Endothelial cell of umbilical vein (primary cell): Measurements from ENCODE around the gene DSE. TPM values are rescaled to one million over a fixed set of nuclear protein-coding genes. Genes with fewer than 3 reads are reported as not detected.

ENCODE experiments used
- BruUV-seq: library from RNA; stranded (reverse); fragments of 400-500 nt; replicated peaks from 2 replicates; lab custom pipeline; 2021; lab: Mats Ljungman, UMichigan
- CTCF ChIA-PET: fragments of 300-600, 350-600 bp; sonication (Branson Sonifier 250); formaldehyde crosslinking; loops from one replicate; lab custom pipeline; 2021; ENCODE audit warnings: antibody characterized with exemption, inconsistent platforms; lab: Charles Lee
- POLR2A ChIA-PET: fragments of 300-600, 350-600 bp; sonication (Branson Sonifier 250); formaldehyde crosslinking; loops from one replicate; lab custom pipeline; 2021; ENCODE audit warnings: antibody characterized with exemption, inconsistent platforms; lab: Charles Lee
- DNase-seq: peaks from one replicate; pipeline ENCODE4 v3.0.0-alpha.2; 2011; ENCODE audit warnings: low read depth, low spot score
- FAIRE-seq: peaks from 2 replicates; lab custom pipeline; 2011; peaks lifted over from hg19 to GRCh38; lab: Jason Lieb, UNC
- H2AFZ ChIP-seq: 2 replicates; pipeline ENCODE4 v1.6.0; 2012; ENCODE audit warnings: low read depth, low read length, control low read depth, inconsistent platforms
- H3K27ac ChIP-seq: 2 replicates; pipeline ENCODE4 v1.5.1; 2011; ENCODE audit warnings: low read depth, mild to moderate bottlenecking, control low read depth, low read length, moderate library complexity; ENCODE audit not compliant: insufficient read depth
- H3K27me3 ChIP-seq, 2 experiments: 2 replicates each; pipeline versions ENCODE4 v1.6.0 to v1.6.1; 2011; ENCODE audit warnings: low read length in 2 of 2, mixed read lengths in 1 of 2; ENCODE audit not compliant: control insufficient read depth in 2 of 2, insufficient read depth in 2 of 2
- H3K36me3 ChIP-seq, 2 experiments: 2 replicates in 1 of 2; 3 replicates in 1 of 2; pipeline ENCODE4 v1.5.1; 2011; ENCODE audit warnings: low read length in 2 of 2, mild to moderate bottlenecking in 1 of 2, moderate library complexity in 1 of 2; ENCODE audit not compliant: control insufficient read depth in 2 of 2, insufficient read depth in 2 of 2; ENCODE audit errors: extremely low read depth in 1 of 2
- H3K4me1 ChIP-seq: 3 replicates; pipeline ENCODE4 v1.5.1; 2011; ENCODE audit warnings: mild to moderate bottlenecking, low read length; ENCODE audit not compliant: control insufficient read depth, insufficient read depth; ENCODE audit errors: extremely low read depth
- H3K4me2 ChIP-seq: 2 replicates; pipeline ENCODE4 v1.6.1; 2011; ENCODE audit warnings: low read length, control low read depth, mixed read lengths; ENCODE audit not compliant: insufficient read depth
- H3K4me3 ChIP-seq, 3 experiments: fragments of 200-600 bp in 1 of 3; sonication (generic), shearing (Covaris generic) in 1 of 3; replicated peaks in 1 of 3; 2 replicates each; pipeline ENCODE4 v1.5.1; 2011 to 2016; ENCODE audit warnings: control low read depth in 3 of 3, low read length in 3 of 3, mild to moderate bottlenecking in 2 of 3, inconsistent platforms in 1 of 3, low read depth in 1 of 3, moderate library complexity in 1 of 3; ENCODE audit not compliant: insufficient read depth in 1 of 3
- H3K79me2 ChIP-seq: 2 replicates; pipeline ENCODE4 v1.6.0; 2012; ENCODE audit warnings: low read length, inconsistent platforms; ENCODE audit not compliant: control insufficient read depth, insufficient read depth
- H3K9ac ChIP-seq: replicated peaks from 2 replicates; pipeline ENCODE3; 2011; ENCODE audit warnings: low read length, control low read depth; ENCODE audit not compliant: insufficient read depth; ENCODE audit errors: extremely low read depth
- H3K9me1 ChIP-seq: replicated peaks from 3 replicates; pipeline ENCODE4 v1.6.0; 2011; ENCODE audit warnings: mild to moderate bottlenecking, low read length; ENCODE audit not compliant: control insufficient read depth, insufficient read depth; ENCODE audit errors: extremely low read depth
- H3K9me3 ChIP-seq: replicated peaks from 2 replicates; pipeline ENCODE4 v1.5.1; 2012; ENCODE audit warnings: low read length, inconsistent platforms; ENCODE audit not compliant: control insufficient read depth, insufficient read depth
- H4K20me1 ChIP-seq: replicated peaks from 2 replicates; pipeline ENCODE3; 2011; ENCODE audit warnings: mild to moderate bottlenecking, low read length; ENCODE audit not compliant: control insufficient read depth, insufficient read depth; ENCODE audit errors: extremely low read depth
- CTCF ChIP-seq, 2 donors: IDR thresholded peaks; 1 replicate in 1 of 2; 2 replicates in 1 of 2; pipeline ENCODE4 v1.5.1; 2011; ENCODE audit warnings: low read length in 2 of 2, mild to moderate bottlenecking in 2 of 2, moderate library complexity in 2 of 2, control low read depth in 1 of 2, inconsistent platforms in 1 of 2, low read depth in 1 of 2; ENCODE audit not compliant: insufficient read depth in 1 of 2; ENCODE audit errors: extremely low read depth in 1 of 2
- EZH2 ChIP-seq: IDR thresholded peaks from 2 replicates; pipeline ENCODE4 v1.6.1; 2012; ENCODE audit warnings: borderline replicate concordance, low read depth, mild to moderate bottlenecking, moderate library complexity, low read length, inconsistent platforms; ENCODE audit not compliant: severe bottlenecking
- GATA2 ChIP-seq: IDR thresholded peaks from 2 replicates; pipeline ENCODE4 v1.7.0; 2011; ENCODE audit warnings: low read depth, mild to moderate bottlenecking, moderate library complexity, mixed read lengths, low read length; ENCODE audit not compliant: insufficient read length, insufficient read depth
- JUN ChIP-seq: IDR thresholded peaks from 2 replicates; pipeline ENCODE4 v1.6.1; 2011; ENCODE audit warnings: borderline replicate concordance, low read depth; ENCODE audit not compliant: insufficient read length, insufficient read depth
- MAX ChIP-seq: IDR thresholded peaks from 2 replicates; pipeline ENCODE4 v1.6.1; 2011; ENCODE audit not compliant: insufficient read depth, insufficient read length
- MYC ChIP-seq: IDR thresholded peaks from one replicate; pipeline ENCODE4 v1.6.1; 2011; ENCODE audit warnings: mild to moderate bottlenecking, low read depth, low read length
- POLR2A ChIP-seq: IDR thresholded peaks from 2 replicates; pipeline ENCODE4 v1.6.1; 2012; ENCODE audit warnings: low read depth, mild to moderate bottlenecking, control low read depth, low read length
- POLR2AphosphoS5 ChIP-seq: IDR thresholded peaks from 2 replicates; pipeline ENCODE4 v1.6.1; 2012; ENCODE audit warnings: low read depth, mild to moderate bottlenecking, control low read depth, low read length, moderate library complexity; ENCODE audit not compliant: insufficient read depth
- dilution Hi-C: fragments of 300-500 bp; cut with MboI; formaldehyde crosslinking; loops from one replicate; pipeline ENCODE4 v1.15.0; 2019; ENCODE audit warnings: low sequenced_read_pairs; ENCODE audit not compliant: extremely low pct_ligation_motif_present
- intact Hi-C: fragments of 100-400 bp; cut with micrococcal nuclease; formaldehyde crosslinking; loops from one replicate; pipeline ENCODE4 v1.10.0; 2022
- polyA plus RNA-seq, 4 experiments: library from polyadenylated mRNA; depleted of rRNA in 3 of 4; stranded (reverse) in 3 of 4; unstranded in 1 of 4; fragments of >200 nt; gene quantifications; 2 replicates each; pipeline versions ENCODE4 v1.2.1 to v1.2.3, GENCODE V29; 2011 to 2012; ENCODE audit warnings: missing spikeins in 1 of 4
- total RNA-seq: library from RNA; stranded (reverse); gene quantifications from 2 replicates; pipeline ENCODE4 v1.2.3, GENCODE V29; 2021

Gene DSE
- total and polyA plus RNA-seq, 2 donors (not counting 3 experiments of a cell fraction or from before 2014, with no cell fraction given): 12.0 to 25.0 TPM

GRCh38 chr6:116406678-116407345, 36.1 kb downstream of the DSE start:
- no peaks in the 10 kb centered on the region for H3K79me2 ChIP-seq
- TF ChIP-seq CTCF (IDR thresholded peaks at IDR 0.05; ENCODE audit: extremely low read depth in 1 of 2, insufficient read depth in 1 of 2, low read depth in 1 of 2, low read length in 2 of 2) (no peak), MAX (no peak), GATA2 (no peak), POLR2AphosphoS5 (no peak), POLR2A (no peak), MYC (no peak), EZH2 (no peak), JUN (no peak)
- no peak for FAIRE-seq

More at GRCh38 chr6:116406678-116407345, 36.1 kb downstream of the DSE start:
- no peaks in the 10 kb centered on the region for H3K27me3 ChIP-seq
- no peak overlapping the region for H2AFZ ChIP-seq
- H3K9ac ChIP-seq: no peak overlapping the region
- DNase-seq: no peak
- no peaks in the 10 kb centered on the region for H4K20me1 ChIP-seq
- ChIA-PET CTCF (no interaction called here), POLR2A (no interaction called here)
- BruUV-seq: no TSS peak
- peaks cover 10% of the 10 kb centered on the region for H3K4me1 ChIP-seq
- H3K9me3 ChIP-seq: no peaks in the 10 kb centered on the region
- no peaks in the 10 kb centered on the region for H3K36me3 ChIP-seq
- H3K4me3 ChIP-seq: no peak overlapping the region
- H3K27ac ChIP-seq: no peak overlapping the region
- H3K9me1 ChIP-seq: peaks cover 2% of the 10 kb centered on the region
- intact Hi-C loops: no loop called here
- H3K4me2 ChIP-seq: no peak overlapping the region
- dilution Hi-C loops: no loop called here
